ENCODE measurements around the gene RAB38.

The RAB38 gene

DNA sequence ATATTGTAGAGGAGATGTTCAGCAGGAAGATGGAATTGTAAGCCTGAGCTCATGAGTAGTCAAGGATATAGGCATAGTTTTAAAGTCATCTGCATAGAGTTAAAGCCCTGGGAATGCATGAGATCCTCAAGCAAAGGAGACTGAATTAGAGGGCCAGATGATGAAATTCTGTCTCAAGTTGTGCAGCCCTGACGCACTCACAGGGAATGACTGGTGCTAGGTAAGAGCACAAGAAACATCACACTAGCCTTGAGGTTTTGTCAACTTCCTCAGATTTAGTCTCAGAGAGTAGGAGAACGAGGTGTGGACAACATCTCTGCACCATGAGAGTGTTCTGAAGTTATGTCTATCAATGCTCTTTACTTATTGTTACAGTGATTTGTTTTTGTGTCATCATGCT, 5.8 kb downstream of the RAB38 start:
- no peak for DNase-seq

- DNase-seq, result no peak
Observed at GRCh38 chr11:88167853-88168252, 7.4 kb downstream of the RAB38 start.

DNA sequence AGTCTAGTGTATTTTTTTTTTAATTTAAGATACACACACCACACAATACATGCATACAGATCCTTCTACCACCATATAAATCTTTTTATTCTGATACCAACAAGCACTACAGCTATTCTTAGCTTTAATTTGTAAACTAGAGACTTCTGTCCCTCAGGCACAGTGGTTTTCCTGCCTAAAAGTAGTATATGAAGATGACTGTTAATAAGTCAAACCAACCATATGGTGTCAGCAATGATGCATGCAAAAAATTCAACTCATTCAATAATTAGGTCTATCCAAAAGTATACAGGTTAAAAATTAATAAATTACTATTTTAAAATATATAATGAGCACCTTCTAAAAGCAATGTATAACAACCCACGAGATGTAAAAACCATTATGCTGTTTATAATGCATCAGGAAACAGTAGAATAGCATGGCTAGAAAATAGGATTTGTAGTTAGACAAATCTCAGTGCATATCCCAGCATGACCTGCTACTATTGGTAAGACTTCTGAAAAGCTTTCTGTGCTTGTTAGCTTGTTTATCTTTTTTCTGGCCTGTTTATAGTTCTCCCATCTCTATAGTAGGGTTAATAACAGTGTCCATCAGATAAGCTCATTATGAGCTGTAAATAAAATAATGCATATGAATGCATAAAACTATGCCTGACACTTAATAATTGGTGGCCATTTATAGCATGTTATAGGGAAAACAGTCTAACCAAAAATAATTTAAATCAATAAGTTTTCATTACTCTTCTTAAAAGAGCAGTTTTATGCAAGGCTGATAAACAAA, 10.2 kb downstream of the RAB38 start:
- no peak for DNase-seq

GRCh38 chr11:88164320-88164719, 10.9 kb downstream of the RAB38 start:
- DNase-seq, result no peak

DNA sequence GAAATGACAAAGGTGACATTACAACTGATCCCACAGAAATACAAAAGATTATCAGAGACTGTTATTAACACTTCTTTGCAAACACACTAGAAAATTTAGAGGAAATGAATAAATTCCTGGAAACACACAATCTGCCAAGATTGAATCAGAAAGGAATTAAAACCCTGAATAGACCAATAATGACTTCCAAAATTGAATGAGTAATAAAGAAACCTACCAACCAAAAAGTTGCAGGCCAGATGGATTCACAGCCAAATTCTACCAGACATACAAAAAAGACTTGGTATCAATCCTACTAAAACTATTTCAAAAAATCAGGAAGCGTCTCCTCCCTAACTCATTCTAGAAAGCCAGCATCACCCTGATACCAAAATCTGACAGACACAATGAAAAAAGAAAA, 17.2 kb downstream of the RAB38 start:
- no peak for DNase-seq

DNA sequence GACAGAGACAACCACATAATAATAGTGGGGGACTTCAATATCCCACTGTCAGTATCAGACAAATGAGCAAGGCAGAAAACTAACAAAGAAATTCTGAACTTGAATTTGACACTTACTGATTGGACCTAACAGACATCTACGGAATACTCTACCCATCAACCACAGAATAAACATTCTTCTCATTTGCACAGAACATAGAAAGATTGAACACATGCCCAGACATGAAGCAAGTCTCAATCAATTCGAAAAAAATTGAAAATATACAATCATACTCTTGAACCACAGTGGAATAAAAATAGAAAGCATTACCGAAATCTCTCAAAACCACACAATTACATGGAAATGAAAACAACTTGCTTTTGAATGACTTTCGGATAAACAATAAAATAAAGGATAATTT, 17.9 kb downstream of the RAB38 start:
- no peak for DNase-seq

DNA sequence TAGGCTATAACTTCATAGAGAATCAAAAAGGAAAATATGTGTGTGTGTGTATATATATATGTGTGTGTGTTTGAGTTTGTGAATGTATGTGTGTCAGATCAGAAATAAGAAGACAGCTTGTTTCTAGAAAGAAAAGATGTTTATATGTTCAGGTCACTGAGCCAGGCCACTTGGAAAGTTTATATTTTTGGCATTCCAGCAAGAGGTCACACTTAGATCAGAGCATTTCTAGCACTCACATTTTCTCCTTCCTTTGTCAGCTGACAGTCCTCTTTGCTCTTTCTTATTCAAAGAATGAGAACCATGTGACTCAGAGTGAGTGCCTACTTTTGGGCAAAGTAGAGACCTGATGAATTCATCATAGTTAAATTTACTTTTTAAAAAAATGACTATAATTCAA, 22.9 kb downstream of the RAB38 start:
- DNase-seq, result no peak

DNA sequence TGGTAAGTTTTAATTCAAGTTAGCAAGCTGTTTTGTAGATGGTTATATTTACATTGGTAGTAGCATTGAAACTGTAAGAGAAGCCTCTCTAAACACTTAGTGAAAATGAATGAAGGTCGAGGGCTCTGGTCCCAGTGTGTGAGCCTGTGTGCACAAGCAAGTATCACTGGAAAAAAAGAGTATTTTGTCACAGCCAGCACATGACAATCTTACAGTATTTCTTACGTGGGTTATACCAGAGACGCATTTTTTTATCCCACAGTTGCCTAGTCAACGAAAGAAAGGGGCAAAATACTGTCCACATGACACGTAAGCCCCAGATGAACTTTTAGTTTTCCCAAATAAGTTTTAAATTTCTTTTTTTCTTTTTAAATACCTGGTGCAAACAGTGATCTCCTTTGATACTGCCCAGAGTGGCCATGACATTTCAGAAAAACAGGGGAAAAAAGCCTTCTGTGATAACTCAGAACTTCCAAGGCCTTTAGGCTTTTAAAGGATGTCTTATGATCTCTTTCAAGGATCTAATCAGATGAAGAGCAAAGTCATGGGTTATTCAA, 23.5 kb downstream of the RAB38 start:
- DNase-seq, result no peak

DNA sequence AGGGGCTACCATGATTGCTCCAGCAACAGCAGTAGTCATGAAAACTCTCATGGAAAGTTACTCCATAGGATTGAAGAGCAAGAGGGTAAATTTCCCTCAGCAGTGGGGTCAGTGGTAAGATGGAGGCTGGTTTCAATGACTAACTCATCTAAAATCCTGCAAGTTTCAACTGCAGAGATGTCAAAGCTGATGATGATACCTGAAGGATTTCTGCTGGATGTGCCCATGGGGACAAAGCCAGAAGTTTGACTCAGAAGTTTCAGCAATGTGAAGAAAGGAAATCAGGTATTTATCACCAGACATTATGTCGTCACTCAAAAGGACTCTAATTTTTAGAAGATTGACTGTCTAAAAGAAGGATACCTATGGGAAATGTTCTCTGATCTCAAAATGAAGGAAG, 29.1 kb downstream of the RAB38 start:
- no peak for DNase-seq

DNA sequence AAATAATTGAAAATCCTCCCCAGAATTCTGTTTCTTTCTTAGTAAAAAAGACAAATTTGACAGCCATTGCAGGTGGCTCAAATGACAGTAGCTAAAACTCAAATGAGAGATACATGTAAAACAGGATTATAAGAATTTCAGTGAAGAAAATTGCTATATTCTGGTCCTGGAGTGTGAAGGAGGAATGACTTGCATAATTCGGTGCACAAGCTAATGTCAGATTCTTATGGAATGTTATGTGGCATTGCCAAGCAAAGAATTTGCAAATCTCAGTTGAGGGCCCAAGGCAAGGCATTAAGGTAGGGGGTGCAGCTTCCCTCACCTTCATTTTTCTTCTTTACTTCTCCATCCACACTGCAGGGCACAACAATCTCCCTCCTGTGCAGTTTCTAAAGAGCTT, 35.4 kb downstream of the RAB38 start:
- no peak for DNase-seq

- DNase-seq, result no peak
Observed at GRCh38 chr11:88131764-88132470, 43.3 kb downstream of the RAB38 start.

GRCh38 chr11:88122956-88123355, 52.3 kb downstream of the RAB38 start:
- no peak for DNase-seq

GRCh38 chr11:88119561-88119960, 55.7 kb downstream of the RAB38 start:
- DNase-seq, result no peak

- DNase-seq, result no peak
Observed at GRCh38 chr11:88117281-88117858, 57.9 kb downstream of the RAB38 start.

- no peak for DNase-seq
Observed at GRCh38 chr11:88115828-88116755, 59.2 kb downstream of the RAB38 start.

- no peak for DNase-seq
Observed at GRCh38 chr11:88114486-88115045, 60.7 kb downstream of the RAB38 start.

DNA sequence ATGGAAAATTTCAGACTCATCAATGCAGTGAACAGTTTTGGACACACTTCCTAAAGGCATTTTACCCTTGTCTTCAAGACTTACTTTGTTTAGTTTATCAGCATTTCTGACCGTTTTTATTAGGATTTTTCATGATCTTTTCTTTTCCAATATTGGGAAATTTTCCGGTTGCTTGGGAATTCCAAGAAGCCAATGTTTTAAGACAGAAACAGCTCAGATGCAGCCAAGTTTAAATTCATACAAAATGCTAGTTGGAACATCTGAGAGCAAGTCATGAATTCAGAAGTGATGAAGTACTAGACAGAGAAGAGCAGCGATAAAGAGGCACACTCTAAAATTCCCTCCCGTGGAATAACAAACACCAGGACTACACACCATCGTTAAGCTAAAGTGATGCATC, 68.6 kb downstream of the RAB38 start:
- no peak for DNase-seq

DNA sequence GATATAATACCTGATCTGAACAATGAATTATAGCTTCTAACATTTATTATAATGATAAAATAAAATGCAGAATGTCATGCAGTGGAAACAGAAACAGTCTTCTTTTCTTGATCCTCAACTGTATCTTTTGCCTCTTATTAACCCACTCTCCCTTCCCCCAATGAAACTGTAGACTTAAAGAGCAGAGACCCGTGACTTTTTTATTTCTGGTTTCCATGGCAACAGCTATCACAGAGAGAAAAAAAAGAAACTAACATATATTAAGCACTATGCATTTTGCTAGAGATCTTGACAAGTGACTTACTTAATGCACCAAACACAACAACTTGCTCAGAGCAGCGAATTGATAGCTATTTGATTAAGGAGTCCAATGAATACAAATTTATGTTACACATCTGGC, 69.3 kb downstream of the RAB38 start:
- DNase-seq, result no peak

DNA sequence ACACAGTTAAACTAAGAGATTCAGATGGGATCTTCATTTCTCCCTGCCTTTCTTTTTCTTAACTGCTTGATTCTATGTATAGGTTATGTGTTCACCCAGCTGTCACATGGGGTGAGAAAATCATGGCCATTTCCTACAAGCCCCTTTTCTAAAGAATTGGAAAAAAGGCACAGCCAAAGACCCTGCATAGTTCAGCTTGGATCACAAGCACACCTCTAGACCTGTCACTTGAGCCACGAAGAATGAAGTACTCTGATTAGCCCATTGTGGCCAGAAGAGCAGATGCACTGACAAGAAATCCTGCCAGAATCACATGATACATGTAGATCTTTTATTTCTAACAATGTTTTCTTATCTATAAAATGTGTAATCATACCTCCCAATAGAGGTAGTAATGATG, 69.7 kb downstream of the RAB38 start:
- no peak for DNase-seq

GRCh38 chr11:88104408-88104807, 70.8 kb downstream of the RAB38 start:
- no peak for DNase-seq

DNA sequence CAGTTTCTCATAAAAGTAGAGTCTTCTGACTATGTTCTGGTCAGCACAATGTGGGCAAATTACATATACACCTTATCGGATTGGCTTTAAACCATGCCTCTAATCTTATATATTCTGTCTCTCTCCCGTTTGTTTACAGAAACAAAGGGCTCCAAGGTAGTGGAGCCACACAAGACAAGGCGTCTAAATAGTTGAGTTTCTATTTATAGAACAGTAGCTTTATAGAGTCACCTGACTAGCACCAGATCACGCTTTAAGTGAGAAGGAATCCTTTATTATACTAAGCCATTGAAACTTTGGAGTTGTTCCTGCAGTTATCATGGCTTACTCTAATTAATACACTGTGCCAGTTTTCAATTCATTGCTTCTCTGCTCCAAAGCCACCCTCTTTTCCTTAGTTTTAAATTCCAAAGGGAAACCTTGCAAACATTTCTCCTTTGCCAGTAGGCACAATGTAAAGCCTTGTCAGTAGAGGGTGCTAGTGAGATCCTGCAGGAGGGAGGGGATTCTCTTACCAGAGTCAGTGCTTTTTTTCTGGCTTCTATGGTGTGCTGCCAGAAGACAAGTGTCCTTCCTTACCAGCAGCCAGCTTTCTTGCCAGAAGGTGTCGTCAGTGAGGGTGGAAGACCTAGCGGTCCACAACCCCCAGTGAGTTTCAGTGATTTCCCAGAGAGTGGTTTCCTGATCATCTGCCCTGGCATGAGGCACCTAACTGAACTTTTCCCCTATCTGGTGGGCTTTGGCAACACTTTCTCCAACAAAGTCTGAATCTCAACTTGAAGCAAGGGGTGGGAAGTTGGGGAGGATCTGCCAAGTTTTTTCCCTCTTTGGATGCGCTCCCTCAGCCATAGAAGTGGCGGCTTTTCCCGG, 71.7 kb downstream of the RAB38 start:
- DNase-seq, result peak; percentile 28 to 31

GRCh38 chr11:88102598-88102934, 72.7 kb downstream of the RAB38 start:
- no peak for DNase-seq
